MM.1S (cell line): ENCODE results near the gene AUTS2.

ENCODE experiments used
- CTCF ChIP-seq: fragments of 300-600 bp; sonication (generic); IDR thresholded peaks from 2 replicates; pipeline ENCODE4 v1.5.1; 2016; ENCODE audit warnings: antibody characterized with exemption, low read length, mixed read lengths
- EZH2 ChIP-seq: fragments of 300-600 bp; sonication (generic); optimal IDR thresholded peaks from 2 replicates; pipeline ENCODE3; 2017; ENCODE audit warnings: low read depth, mild to moderate bottlenecking, antibody characterized with exemption, low read length, mixed read lengths
- EZH2phosphoT487 ChIP-seq: fragments of 300-600 bp; sonication (generic); IDR thresholded peaks from 2 replicates; pipeline ENCODE4 v1.6.1; 2018; ENCODE audit warnings: antibody characterized with exemption, low read length

- TF ChIP-seq EZH2 (no peak), EZH2phosphoT487 (no peak), CTCF (no peak)
Observed at GRCh38 chr7:70586822-70587221, 988.5 kb downstream of the AUTS2 start.
